Testis (tissue), 3 donors: Measurements from ENCODE around the gene PFKFB4. TPM values are rescaled to one million over a fixed set of nuclear protein-coding genes. Genes with fewer than 3 reads are reported as not detected.

Experiments used
- DNase-seq: peaks from one replicate; pipeline ENCODE4 v3.0.0-alpha.2; 2019
- H3K27ac ChIP-seq, 2 donors: fragments of 200-600 bp; sonication (generic); one replicate each; pipeline ENCODE4 v1.5.1; 2019
- H3K27me3 ChIP-seq: fragments of 200-600 bp; sonication (generic); one replicate; pipeline ENCODE4 v1.5.1; 2019
- H3K36me3 ChIP-seq: fragments of 200-600 bp; sonication (generic); one replicate; pipeline ENCODE4 v1.5.1; 2017; ENCODE audit warnings: low read depth; ENCODE audit errors: missing control alignments
- H3K4me1 ChIP-seq: fragments of 200-600 bp; sonication (generic); one replicate; pipeline ENCODE4 v1.5.1; 2019
- H3K4me3 ChIP-seq, 2 donors: fragments of 200-600 bp; sonication (generic); one replicate each; pipeline ENCODE4 v1.5.1; 2017 to 2019
- H3K9me3 ChIP-seq: fragments of 200-600 bp; sonication (generic); one replicate; pipeline ENCODE4 v1.5.1; 2017
- POLR2A ChIP-seq: fragments of 450-650 bp; IDR thresholded peaks from one replicate; pipeline ENCODE4 v1.6.1; 2017; ENCODE audit warnings: antibody characterized with exemption, mild to moderate bottlenecking, moderate library complexity
- WGBS, 2 donors: methylation state at CpG; one replicate each; pipeline ENCODE4 v1.1.5; 2018; 5-methylcytosine and 5-hydroxymethylcytosine counted together
- intact Hi-C: fragments of 100-400 bp; cut with DNase I; formaldehyde crosslinking; loops from one replicate; pipeline ENCODE4 v1.15.1; 2023; ENCODE audit warnings: low total_unique reads
- polyA plus RNA-seq: library from polyadenylated mRNA; stranded (reverse); fragments of 350-450 nt; fragmentation: Illumina TruSeq; extraction: RNeasy Lipid Tissue Mini Kit (QIAGEN cat#74804); gene quantifications from one replicate; pipeline ENCODE4 v1.2.3, GENCODE V29; 2014; ENCODE audit warnings: low read depth, low replicate concordance; ENCODE audit not compliant: insufficient read depth
- total RNA-seq, 2 donors: library from RNA; depleted of rRNA; stranded (reverse); fragments of >200 nt; gene quantifications; one replicate each; pipeline ENCODE4 v1.2.3, GENCODE V29; 2016
- TF ChIP-seq, protein P1 (sequence below), 3 experiments: fragments of 450-650 bp in 2 of 3; fragments of 200-600 bp in 1 of 3; sonication (generic) in 1 of 3; IDR thresholded peaks; one replicate each; pipeline ENCODE4 v1.5.1; 2016 to 2019; ENCODE audit warnings: antibody characterized with exemption in 3 of 3, mild to moderate bottlenecking in 2 of 3, moderate library complexity in 1 of 3

Gene PFKFB4
- total and polyA plus RNA-seq, 3 donors from 2014 or later, result 57.3 to 136 (median 134) TPM

DNA sequence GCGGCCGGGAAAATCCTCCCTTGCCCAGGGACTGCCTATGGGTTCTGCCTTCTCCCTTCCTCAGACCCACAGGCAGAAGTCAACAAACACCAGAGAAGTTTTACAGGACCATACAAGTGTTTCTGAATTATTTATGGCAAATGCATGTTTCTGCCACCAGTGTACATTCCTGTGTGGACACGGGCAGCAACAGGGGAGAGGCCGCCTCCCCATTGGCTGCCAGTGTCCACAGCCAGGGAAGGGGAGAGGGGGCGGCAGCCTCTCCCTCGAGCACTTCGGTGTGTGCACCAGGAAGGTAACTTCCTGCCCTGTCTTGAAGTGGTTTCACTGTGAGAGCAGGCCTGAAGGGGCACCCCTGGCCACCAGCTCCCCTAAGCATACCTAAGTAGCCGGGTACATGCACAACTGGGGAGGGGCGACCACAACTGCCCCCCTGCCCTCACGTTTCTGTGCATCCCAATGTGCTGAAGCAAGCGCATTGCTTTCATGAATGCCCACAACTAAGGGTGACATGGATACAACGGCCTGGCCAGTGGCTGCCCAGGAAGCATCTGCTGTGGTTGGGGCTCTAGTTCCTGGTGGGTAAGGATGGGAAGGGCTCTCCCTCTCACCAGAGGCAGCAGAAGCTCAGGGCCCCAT is 37.8 kb downstream of the PFKFB4 start:
- no peak overlapping the region for H3K27ac ChIP-seq
- intact Hi-C loops, result no loop called here
- H3K36me3 ChIP-seq, result no peaks in the 10 kb centered on the region
- DNase-seq, result no peak
- no peaks in the 10 kb centered on the region for H3K4me1 ChIP-seq
- no peaks in the 10 kb centered on the region for H3K9me3 ChIP-seq
- H3K4me3 ChIP-seq, result no peak overlapping the region
- no peaks in the 10 kb centered on the region for H3K27me3 ChIP-seq
- TF ChIP-seq POLR2A, result no peak
- TF ChIP-seq, protein P1, sequence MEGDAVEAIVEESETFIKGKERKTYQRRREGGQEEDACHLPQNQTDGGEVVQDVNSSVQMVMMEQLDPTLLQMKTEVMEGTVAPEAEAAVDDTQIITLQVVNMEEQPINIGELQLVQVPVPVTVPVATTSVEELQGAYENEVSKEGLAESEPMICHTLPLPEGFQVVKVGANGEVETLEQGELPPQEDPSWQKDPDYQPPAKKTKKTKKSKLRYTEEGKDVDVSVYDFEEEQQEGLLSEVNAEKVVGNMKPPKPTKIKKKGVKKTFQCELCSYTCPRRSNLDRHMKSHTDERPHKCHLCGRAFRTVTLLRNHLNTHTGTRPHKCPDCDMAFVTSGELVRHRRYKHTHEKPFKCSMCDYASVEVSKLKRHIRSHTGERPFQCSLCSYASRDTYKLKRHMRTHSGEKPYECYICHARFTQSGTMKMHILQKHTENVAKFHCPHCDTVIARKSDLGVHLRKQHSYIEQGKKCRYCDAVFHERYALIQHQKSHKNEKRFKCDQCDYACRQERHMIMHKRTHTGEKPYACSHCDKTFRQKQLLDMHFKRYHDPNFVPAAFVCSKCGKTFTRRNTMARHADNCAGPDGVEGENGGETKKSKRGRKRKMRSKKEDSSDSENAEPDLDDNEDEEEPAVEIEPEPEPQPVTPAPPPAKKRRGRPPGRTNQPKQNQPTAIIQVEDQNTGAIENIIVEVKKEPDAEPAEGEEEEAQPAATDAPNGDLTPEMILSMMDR (IDR thresholded peaks at IDR 0.05), result no peak
- WGBS, 2 donors, result 81 to 86% methylated on average over 9 to 12 of the region's 12 CpGs

DNA sequence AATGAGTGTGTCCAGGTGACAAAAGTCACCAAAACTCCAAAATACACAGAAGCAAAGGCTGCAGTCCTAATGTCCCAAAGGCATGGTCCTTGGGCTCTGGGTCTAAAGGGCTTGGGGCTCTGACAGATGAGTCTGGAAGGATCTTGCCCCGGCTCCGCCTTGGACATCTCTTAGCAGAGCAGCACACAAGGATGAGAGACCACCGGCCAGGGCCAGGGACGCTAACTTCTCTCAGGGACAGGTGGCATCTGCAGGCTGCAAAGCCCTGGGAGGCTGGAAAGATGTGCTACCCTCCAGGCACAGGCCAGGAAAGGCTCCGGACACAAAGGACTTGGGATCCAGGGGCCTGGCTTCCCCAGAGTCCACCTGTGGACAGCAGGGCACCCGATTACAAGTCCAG is 38.5 kb downstream of the PFKFB4 start:
- WGBS, 2 donors, result 92 to 100% methylated on average over 1 to 6 of the region's 6 CpGs
- Histone ChIP-seq H3K4me3 (no peak overlapping the region), H3K4me1 (no peaks in the 10 kb centered on the region), H3K36me3 (no peaks in the 10 kb centered on the region), H3K9me3 (no peaks in the 10 kb centered on the region), H3K27me3 (no peaks in the 10 kb centered on the region), H3K27ac (no peak overlapping the region)
- DNase-seq, result no peak
- intact Hi-C loops, result no loop called here
- TF ChIP-seq POLR2A, result no peak
- TF ChIP-seq, protein P1 (IDR thresholded peaks at IDR 0.05), result no peak

DNA sequence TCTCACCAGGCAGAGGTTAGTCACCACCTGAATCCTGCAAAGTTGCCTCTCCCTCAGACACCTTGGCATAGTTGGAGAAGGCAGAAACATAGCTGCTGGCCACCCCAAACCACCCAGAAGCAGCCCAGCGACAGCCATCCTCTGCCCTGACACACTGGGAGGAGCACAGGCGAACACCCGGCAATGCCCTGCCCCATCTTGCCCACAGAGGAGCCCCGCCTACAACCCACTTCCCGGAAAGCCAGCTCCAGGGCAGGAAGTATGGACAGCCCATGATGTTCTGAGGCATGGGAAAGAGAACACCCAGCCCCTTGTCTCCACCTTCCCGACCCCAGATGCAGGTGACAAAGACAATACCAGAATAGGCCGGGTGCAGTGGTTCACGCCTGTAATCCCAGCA is 40.0 kb downstream of the PFKFB4 start:
- no peaks in the 10 kb centered on the region for H3K9me3 ChIP-seq
- DNase-seq, result no peak
- intact Hi-C loops, result no loop called here
- H3K27ac ChIP-seq, result no peak overlapping the region
- no peaks in the 10 kb centered on the region for H3K27me3 ChIP-seq
- H3K4me1 ChIP-seq, result no peaks in the 10 kb centered on the region
- no peaks in the 10 kb centered on the region for H3K36me3 ChIP-seq
- TF ChIP-seq POLR2A, result no peak
- TF ChIP-seq, protein P1 (IDR thresholded peaks at IDR 0.05), result no peak
- no peak overlapping the region for H3K4me3 ChIP-seq
- 90 to 93% methylated on average over 2 to 8 of the region's 8 CpGs for WGBS, 2 donors

DNA sequence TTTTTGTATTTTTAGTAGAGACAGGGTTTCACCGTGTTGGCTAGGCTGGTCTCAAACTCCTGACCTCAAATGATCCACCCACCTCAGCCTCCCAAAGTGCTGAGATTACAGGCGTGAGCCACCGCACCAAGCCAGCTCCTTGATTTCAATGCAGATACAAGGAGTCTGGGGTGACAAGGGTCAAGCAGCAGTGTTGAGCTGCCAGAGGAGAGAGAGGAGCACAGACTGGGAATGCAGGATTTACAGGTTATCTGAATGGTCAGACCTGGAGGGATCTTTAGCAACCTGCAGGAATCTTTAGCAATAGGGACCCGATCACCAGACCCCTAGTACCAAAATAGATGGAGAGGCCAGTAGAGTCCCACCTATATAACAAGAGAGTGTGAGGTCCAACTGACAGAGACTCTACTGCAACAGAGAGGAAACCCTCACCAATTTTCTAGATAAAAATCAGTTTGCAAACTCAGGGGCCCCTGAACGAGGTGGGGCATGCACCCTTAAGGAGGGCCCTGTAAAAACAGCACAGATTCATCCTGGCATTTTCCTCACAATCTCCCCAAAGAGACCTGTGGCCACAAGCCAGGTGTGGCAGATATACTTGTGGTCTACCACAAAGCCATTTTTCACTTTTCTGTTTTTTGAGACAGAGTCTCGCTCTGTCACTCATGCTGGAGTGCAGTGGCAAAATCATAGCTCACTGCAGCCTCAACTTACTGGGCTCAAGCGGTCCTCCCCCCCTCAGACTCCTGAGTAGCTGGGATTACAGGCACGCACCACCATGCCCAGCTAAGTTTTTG is 42.0 kb downstream of the PFKFB4 start:
- DNase-seq, result no peak
- no peaks in the 10 kb centered on the region for H3K36me3 ChIP-seq
- intact Hi-C loops, result no loop called here
- TF ChIP-seq, protein P1 (IDR thresholded peaks at IDR 0.05), result no peak
- TF ChIP-seq POLR2A, result no peak
- no peaks in the 10 kb centered on the region for H3K9me3 ChIP-seq
- no peak overlapping the region for H3K27ac ChIP-seq
- H3K4me3 ChIP-seq, result no peak overlapping the region
- no peaks in the 10 kb centered on the region for H3K4me1 ChIP-seq
- H3K27me3 ChIP-seq, result no peaks in the 10 kb centered on the region
- 85 to 94% methylated on average over 8 of the region's 8 CpGs for WGBS, 2 donors
